HTR-8/SVneo (cell line): ENCODE data around the gene LRRC71.

ENCODE experiments used
- DNase-seq: peaks from one replicate; pipeline ENCODE4 v3.0.0; 2011; ENCODE audit warnings: low spot score, mixed read lengths; ENCODE audit not compliant: insufficient read length
- FAIRE-seq: peaks from 2 replicates; lab custom pipeline; 2011; peaks lifted over from hg19 to GRCh38; lab: Jason Lieb, UNC

Gene LRRC71

DNA sequence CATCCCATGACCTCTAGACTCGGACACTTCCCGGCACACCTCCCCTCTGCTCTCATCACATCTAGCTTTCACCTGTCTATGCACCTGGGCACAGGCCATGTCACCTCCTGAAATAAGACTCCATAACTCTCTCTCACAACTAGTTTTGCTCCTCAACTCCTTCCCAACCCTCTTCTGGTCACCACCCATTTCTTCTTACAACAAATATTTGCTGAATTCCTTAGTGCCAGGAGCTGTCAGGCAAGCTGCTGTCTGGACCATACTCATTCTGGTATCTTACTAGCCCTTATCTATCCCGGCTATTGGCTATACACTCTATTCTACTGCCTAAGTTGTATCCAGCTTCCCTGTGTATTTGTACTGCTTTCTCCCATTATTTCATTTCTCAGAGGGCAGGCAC, 49.1 kb downstream of the LRRC71 start:
- FAIRE-seq = no peak
- no peak for DNase-seq

DNA sequence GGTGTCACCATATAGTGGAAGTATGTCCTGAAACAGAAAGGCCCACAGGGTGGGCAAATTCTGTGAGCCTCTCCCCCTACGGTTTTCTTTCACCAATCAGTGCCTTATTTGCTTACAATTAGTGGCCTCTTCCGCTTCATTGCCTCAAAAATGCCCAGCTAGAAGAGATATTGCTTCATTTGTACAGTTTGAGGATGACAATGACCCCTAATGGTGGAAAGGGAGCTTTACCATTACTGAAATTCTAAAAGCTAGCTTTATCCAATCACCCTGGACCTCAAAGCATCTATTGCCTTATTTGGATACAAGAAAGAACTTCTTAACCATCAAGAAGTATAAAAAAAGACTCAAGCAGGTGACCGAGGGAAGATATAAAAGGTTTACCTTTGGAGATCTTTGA, 49.6 kb downstream of the LRRC71 start:
- no peak for FAIRE-seq
- no peak for DNase-seq

- DNase-seq (no peak), FAIRE-seq (no peak)
These were observed 53.0 kb downstream of the LRRC71 start for GRCh38 chr1:156973417-156973816.

DNA sequence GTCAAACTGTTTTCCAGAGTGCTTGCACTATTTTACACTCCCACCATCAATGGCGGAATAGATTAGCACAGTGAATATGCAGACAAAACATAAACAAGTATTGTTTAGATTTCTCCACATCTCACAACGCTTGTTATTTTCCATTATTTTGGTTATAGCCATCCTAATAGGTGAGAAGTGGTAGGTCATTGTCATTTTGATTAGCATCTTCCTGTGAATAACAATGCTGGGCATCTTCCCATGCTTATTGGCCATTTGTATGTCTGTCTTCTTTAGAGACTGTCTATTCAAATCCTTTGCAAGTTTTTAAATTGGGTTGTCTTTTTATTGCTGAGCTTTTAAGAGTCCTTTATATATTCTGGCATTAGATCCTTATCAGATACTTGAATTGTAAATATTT, 54.7 kb downstream of the LRRC71 start:
- no peak for DNase-seq
- FAIRE-seq = no peak

DNA sequence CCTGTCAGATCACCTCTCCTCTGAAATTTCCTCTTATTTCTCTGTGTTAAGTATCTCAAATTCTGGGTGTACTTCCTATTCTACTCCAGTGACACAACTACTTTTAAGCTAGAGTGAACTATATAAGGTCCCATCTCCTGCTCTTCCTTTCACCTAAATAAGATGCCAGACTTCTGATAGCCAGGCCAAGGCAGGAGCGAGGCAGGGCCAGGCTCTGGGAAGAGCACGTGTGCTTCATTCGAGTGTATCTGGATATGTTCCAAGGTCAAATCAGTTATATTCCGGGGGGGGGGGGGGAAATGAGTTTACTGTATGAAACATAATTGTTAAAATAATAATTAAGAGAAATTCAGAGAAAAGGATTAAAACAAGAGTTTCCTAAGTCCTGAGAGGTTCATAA, 60.1 kb downstream of the LRRC71 start:
- FAIRE-seq (no peak), DNase-seq (no peak)
